HEK293 (cell line): ENCODE measurements around the gene CXCL16.

Source experiments
- CTCF ChIA-PET: fragments of 350-600 bp; formaldehyde crosslinking; extraction: SDS; loops from one replicate; lab custom pipeline; 2021; ENCODE audit warnings: antibody characterized with exemption; lab: Yijun Ruan, JAX
- POLR2A ChIA-PET: fragments of 300-600 bp; formaldehyde crosslinking; extraction: SDS; loops from one replicate; lab custom pipeline; 2020; ENCODE audit warnings: antibody characterized with exemption, inconsistent platforms; lab: Yijun Ruan, JAX
- H3K27ac ChIP-seq: fragments of 200-500 bp; sonication (Bioruptor generic); 2 replicates; pipeline ENCODE4 v1.5.1; 2014; ENCODE audit warnings: low read depth, low read length, control low read depth, inconsistent platforms; ENCODE audit errors: extremely low read depth
- H3K36me3 ChIP-seq, 2 experiments: fragments of 200-500 bp in 1 of 2; sonication (Bioruptor generic) in 1 of 2; 1 replicate in 1 of 2; 2 replicates in 1 of 2; pipeline ENCODE4 v1.5.1; 2014 to 2017; ENCODE audit warnings: inconsistent platforms in 2 of 2, low read length in 2 of 2; ENCODE audit not compliant: control insufficient read depth in 2 of 2, insufficient read depth in 1 of 2
- H3K4me1 ChIP-seq: fragments of 200-500 bp; sonication (Bioruptor generic); 2 replicates; pipeline ENCODE4 v1.5.1; 2014; ENCODE audit warnings: mild to moderate bottlenecking, low read length, inconsistent platforms; ENCODE audit not compliant: control insufficient read depth, insufficient read depth
- H3K4me3 ChIP-seq: 2 replicates; pipeline ENCODE4 v1.5.1; 2011; ENCODE audit warnings: low read depth, mild to moderate bottlenecking, control low read depth, low read length, moderate library complexity
- H3K9me3 ChIP-seq: fragments of 200-500 bp; sonication (Bioruptor generic); 2 replicates; pipeline ENCODE4 v1.5.1; 2014; ENCODE audit warnings: low read depth, low read length, inconsistent platforms; ENCODE audit not compliant: control insufficient read depth, insufficient read depth
- IKZF3 ChIP-seq: fragments of 450-650 bp; IDR thresholded peaks from 2 replicates; pipeline ENCODE4 v1.5.0; 2018; ENCODE audit warnings: missing biosample characterization, mild to moderate bottlenecking, missing genetic modification characterization, moderate library complexity
- KLF10 ChIP-seq: fragments of 450-650 bp; IDR thresholded peaks from 2 replicates; pipeline ENCODE4 v1.5.1; 2018; ENCODE audit warnings: missing biosample characterization, mild to moderate bottlenecking, missing genetic modification characterization
- KLF7 ChIP-seq: fragments of 450-650 bp; formaldehyde crosslinking; IDR thresholded peaks from 2 replicates; pipeline ENCODE4 v1.5.1; 2016; ENCODE audit warnings: missing biosample characterization, missing genetic modification characterization, borderline replicate concordance
- SCRT2 ChIP-seq: fragments of 450-650 bp; formaldehyde crosslinking; IDR thresholded peaks from 2 replicates; pipeline ENCODE4 v1.5.1; 2016; ENCODE audit warnings: missing biosample characterization, missing genetic modification characterization
- SP2 ChIP-seq: fragments of 450-650 bp; formaldehyde crosslinking; IDR thresholded peaks from 2 replicates; pipeline ENCODE4 v1.5.1; 2016; ENCODE audit warnings: missing biosample characterization, missing genetic modification characterization
- SP7 ChIP-seq: fragments of 450-650 bp; formaldehyde crosslinking; IDR thresholded peaks from 2 replicates; pipeline ENCODE4 v1.5.1; 2016; ENCODE audit warnings: missing biosample characterization, missing genetic modification characterization
- ZBTB17 ChIP-seq: fragments of 450-650 bp; formaldehyde crosslinking; IDR thresholded peaks from 2 replicates; pipeline ENCODE4 v1.5.1; 2016; ENCODE audit warnings: missing biosample characterization, missing genetic modification characterization
- ZNF112 ChIP-seq: fragments of 450-650 bp; formaldehyde crosslinking; IDR thresholded peaks from 2 replicates; pipeline ENCODE4 v1.5.0; 2017; ENCODE audit warnings: missing biosample characterization, missing genetic modification characterization
- ZNF138 ChIP-seq: fragments of 450-650 bp; formaldehyde crosslinking; IDR thresholded peaks from 2 replicates; pipeline ENCODE4 v1.5.1; 2016; ENCODE audit warnings: missing biosample characterization, missing genetic modification characterization, borderline replicate concordance
- ZNF148 ChIP-seq: fragments of 450-650 bp; formaldehyde crosslinking; IDR thresholded peaks from 2 replicates; pipeline ENCODE4 v1.5.0; 2017; ENCODE audit warnings: missing biosample characterization, missing genetic modification characterization, borderline replicate concordance
- ZNF335 ChIP-seq: fragments of 450-650 bp; formaldehyde crosslinking; conservative IDR thresholded peaks from 2 replicates; pipeline ENCODE4 v1.5.1; 2016; ENCODE audit warnings: missing biosample characterization, missing genetic modification characterization
- ZNF391 ChIP-seq: fragments of 450-650 bp; formaldehyde crosslinking; IDR thresholded peaks from 2 replicates; pipeline ENCODE4 v1.5.1; 2016; ENCODE audit warnings: low read depth, missing biosample characterization, missing genetic modification characterization, borderline replicate concordance
- ZNF426 ChIP-seq: fragments of 450-650 bp; formaldehyde crosslinking; IDR thresholded peaks from 2 replicates; pipeline ENCODE4 v1.5.1; 2017; ENCODE audit warnings: missing biosample characterization, missing genetic modification characterization, mild to moderate bottlenecking, inconsistent platforms, moderate library complexity
- ZNF48 ChIP-seq: fragments of 450-650 bp; formaldehyde crosslinking; IDR thresholded peaks from 2 replicates; pipeline ENCODE4 v1.5.1; 2016; ENCODE audit warnings: missing biosample characterization, missing genetic modification characterization
- ZNF768 ChIP-seq: fragments of 450-650 bp; formaldehyde crosslinking; IDR thresholded peaks from 2 replicates; pipeline ENCODE4 v1.5.1; 2018; ENCODE audit warnings: missing biosample characterization, mild to moderate bottlenecking, missing genetic modification characterization
- ZNF785 ChIP-seq: fragments of 450-650 bp; formaldehyde crosslinking; IDR thresholded peaks from 2 replicates; pipeline ENCODE4 v1.5.1; 2016; ENCODE audit warnings: missing biosample characterization, missing genetic modification characterization
- ZNF830 ChIP-seq: fragments of 450-650 bp; IDR thresholded peaks from 2 replicates; pipeline ENCODE4 v1.5.0; 2018; ENCODE audit warnings: missing biosample characterization, missing genetic modification characterization, low read depth, mild to moderate bottlenecking, moderate library complexity
- ZSCAN4 ChIP-seq: fragments of 450-650 bp; formaldehyde crosslinking; IDR thresholded peaks from 2 replicates; pipeline ENCODE4 v1.5.1; 2017; ENCODE audit warnings: missing biosample characterization, missing genetic modification characterization
- TF ChIP-seq, protein P1 (sequence below): fragments of 450-650 bp; formaldehyde crosslinking; IDR thresholded peaks from 2 replicates; pipeline ENCODE4 v1.5.1; 2016; ENCODE audit warnings: missing biosample characterization, missing genetic modification characterization
- TF ChIP-seq, protein P2 (sequence below): fragments of 450-650 bp; formaldehyde crosslinking; IDR thresholded peaks from 2 replicates; pipeline ENCODE4 v1.5.1; 2016; ENCODE audit warnings: missing biosample characterization, missing genetic modification characterization

CXCL16 gene

DNA sequence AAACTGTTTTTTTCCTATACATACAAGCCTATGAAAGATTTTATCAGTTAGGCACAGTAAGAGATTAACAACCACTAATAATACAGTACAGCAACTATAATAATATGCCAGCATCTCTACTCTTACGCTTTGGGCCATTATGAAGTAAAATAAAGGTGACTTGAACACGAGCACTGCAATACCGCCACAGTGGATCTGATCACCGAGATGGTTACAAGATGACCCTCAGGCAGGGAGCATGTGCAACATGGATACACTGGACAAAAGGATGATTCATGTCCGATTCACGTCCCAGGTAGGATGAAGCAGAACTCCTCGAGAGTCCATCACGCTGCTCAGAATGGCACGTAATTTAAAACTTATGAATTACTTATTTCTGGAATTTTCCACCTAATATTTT, 46.3 kb downstream of the CXCL16 start:
- Histone ChIP-seq H3K9me3 (no peaks in the 10 kb centered on the region), H3K4me3 (no peak overlapping the region), H3K27ac (no peak overlapping the region)
- POLR2A ChIA-PET, result no interaction called here
- TF ChIP-seq ZNF335 (tag by site-specific recombination) (no peak), SP7 (tag by site-specific recombination) (peak; percentile 78)
- TF ChIP-seq, all 188 proteins: peak for 1
- Histone ChIP-seq H3K36me3 (peaks cover 51 to 72% of the 10 kb centered on the region in 2 experiments), H3K4me1 (no peaks in the 10 kb centered on the region)
- CTCF ChIA-PET, result interaction anchor here (0.7 kb wide), 1 partner anchor 46 kb away, joined by 4 read pairs; no protein-coding TSS in a partner anchor

DNA sequence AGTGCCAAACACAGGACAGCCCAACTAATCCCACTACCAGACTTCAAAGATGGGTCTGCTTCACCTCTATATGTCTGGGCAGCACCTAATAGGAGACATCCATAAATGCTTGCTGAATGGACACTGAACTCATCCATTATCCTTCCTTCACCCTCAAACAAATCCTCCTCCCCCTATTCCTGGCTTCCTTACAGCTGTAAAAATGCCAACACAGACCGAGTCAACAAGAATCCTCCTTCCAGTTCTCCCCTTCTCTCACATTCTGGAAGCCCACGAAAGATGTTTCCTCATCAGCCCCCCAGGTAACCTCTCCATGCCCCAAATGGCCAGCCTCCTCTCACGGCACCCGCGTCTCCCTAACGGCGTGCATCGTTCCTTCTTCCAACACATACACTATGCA, 48.0 kb downstream of the CXCL16 start:
- H3K36me3 ChIP-seq, result peaks cover 55 to 74% of the 10 kb centered on the region in 2 experiments
- POLR2A ChIA-PET, result no interaction called here
- H3K9me3 ChIP-seq, result no peaks in the 10 kb centered on the region
- no peak overlapping the region for H3K27ac ChIP-seq
- no peaks in the 10 kb centered on the region for H3K4me1 ChIP-seq
- CTCF ChIA-PET, result interaction anchor here (1.8 kb wide), 1 partner anchor 125 kb away, joined by 8 read pairs; no protein-coding TSS in a partner anchor
- TF ChIP-seq ZNF148 (tag by site-specific recombination) (no peak), ZNF48 (no peak), SCRT2 (tag by site-specific recombination) (no peak), ZNF830 (tag by site-specific recombination) (no peak), ZNF426 (tag by site-specific recombination) (no peak), ZBTB17 (tag by site-specific recombination) (no peak), ZNF112 (tag by site-specific recombination) (no peak), ZSCAN4 (tag by site-specific recombination) (no peak), SP2 (no peak), KLF7 (tag by site-specific recombination) (no peak), IKZF3 (tag by site-specific recombination) (no peak), ZNF391 (tag by site-specific recombination) (no peak), ZNF785 (tag by site-specific recombination) (no peak), ZNF138 (tag by site-specific recombination) (no peak), KLF10 (tag by site-specific recombination) (no peak), ZNF768 (no peak)
- TF ChIP-seq, protein P1, sequence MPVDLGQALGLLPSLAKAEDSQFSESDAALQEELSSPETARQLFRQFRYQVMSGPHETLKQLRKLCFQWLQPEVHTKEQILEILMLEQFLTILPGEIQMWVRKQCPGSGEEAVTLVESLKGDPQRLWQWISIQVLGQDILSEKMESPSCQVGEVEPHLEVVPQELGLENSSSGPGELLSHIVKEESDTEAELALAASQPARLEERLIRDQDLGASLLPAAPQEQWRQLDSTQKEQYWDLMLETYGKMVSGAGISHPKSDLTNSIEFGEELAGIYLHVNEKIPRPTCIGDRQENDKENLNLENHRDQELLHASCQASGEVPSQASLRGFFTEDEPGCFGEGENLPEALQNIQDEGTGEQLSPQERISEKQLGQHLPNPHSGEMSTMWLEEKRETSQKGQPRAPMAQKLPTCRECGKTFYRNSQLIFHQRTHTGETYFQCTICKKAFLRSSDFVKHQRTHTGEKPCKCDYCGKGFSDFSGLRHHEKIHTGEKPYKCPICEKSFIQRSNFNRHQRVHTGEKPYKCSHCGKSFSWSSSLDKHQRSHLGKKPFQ (tag by site-specific recombination), result no peak
- TF ChIP-seq, protein P2, sequence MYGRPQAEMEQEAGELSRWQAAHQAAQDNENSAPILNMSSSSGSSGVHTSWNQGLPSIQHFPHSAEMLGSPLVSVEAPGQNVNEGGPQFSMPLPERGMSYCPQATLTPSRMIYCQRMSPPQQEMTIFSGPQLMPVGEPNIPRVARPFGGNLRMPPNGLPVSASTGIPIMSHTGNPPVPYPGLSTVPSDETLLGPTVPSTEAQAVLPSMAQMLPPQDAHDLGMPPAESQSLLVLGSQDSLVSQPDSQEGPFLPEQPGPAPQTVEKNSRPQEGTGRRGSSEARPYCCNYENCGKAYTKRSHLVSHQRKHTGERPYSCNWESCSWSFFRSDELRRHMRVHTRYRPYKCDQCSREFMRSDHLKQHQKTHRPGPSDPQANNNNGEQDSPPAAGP (tag by site-specific recombination), result no peak
- no peak overlapping the region for H3K4me3 ChIP-seq
